SK-N-SH (cell line): ENCODE data around the gene ITM2C.

Experiments used
- NRF1 ChIP-seq: IDR thresholded peaks from 2 replicates; pipeline ENCODE4 v1.6.1; 2012; ENCODE audit warnings: low read depth, mild to moderate bottlenecking, low read length
- RAD21 ChIP-seq: IDR thresholded peaks from 2 replicates; pipeline ENCODE4 v1.6.1; 2012; ENCODE audit warnings: mild to moderate bottlenecking, low read length
- TF ChIP-seq, protein P1 (sequence below): fragments of 200-600 bp; sonication (generic); IDR thresholded peaks from 2 replicates; pipeline ENCODE4 v1.6.1; 2017; ENCODE audit warnings: antibody characterized with exemption, mild to moderate bottlenecking, moderate library complexity
- TF ChIP-seq, protein P2 (sequence below): fragments of 150-350 bp; IDR thresholded peaks from 2 replicates; pipeline ENCODE4 v1.6.1; 2016; ENCODE audit warnings: mild to moderate bottlenecking, low read depth, low read length
- TF ChIP-seq, protein P3 (sequence below): IDR thresholded peaks from 2 replicates; pipeline ENCODE4 v1.4.0; 2012; ENCODE audit warnings: low read depth, borderline replicate concordance

DNA sequence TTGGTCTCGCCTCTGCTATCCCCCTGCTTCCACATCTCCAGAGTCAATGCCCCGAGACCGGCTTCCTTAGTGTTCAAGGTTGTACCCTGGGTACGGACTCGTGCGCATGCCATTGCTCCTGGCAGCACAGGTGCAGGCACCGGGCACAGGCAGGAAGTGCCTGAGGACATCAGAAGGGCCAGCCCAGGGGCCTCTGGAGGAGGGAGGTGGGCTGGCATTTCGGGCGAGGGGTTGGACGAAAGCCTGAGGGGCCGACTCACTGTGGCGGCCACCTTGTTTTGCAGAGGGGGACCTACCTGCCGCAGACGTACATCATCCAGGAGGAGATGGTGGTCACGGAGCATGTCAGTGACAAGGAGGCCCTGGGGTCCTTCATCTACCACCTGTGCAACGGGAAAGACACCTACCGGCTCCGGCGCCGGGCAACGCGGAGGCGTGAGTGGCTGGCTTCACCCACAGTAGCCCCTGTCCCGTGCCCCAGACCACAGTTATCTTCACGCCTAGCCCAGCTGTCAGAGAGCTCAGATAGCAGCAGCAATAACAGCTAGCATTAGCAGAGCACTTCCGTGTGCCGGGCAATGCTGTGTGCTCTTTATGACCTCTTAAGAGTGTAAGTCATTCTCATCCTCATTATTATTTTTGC is 12.5 kb downstream of the ITM2C start:
- TF ChIP-seq NRF1 (no peak), RAD21 (no peak)
- TF ChIP-seq, protein P1, sequence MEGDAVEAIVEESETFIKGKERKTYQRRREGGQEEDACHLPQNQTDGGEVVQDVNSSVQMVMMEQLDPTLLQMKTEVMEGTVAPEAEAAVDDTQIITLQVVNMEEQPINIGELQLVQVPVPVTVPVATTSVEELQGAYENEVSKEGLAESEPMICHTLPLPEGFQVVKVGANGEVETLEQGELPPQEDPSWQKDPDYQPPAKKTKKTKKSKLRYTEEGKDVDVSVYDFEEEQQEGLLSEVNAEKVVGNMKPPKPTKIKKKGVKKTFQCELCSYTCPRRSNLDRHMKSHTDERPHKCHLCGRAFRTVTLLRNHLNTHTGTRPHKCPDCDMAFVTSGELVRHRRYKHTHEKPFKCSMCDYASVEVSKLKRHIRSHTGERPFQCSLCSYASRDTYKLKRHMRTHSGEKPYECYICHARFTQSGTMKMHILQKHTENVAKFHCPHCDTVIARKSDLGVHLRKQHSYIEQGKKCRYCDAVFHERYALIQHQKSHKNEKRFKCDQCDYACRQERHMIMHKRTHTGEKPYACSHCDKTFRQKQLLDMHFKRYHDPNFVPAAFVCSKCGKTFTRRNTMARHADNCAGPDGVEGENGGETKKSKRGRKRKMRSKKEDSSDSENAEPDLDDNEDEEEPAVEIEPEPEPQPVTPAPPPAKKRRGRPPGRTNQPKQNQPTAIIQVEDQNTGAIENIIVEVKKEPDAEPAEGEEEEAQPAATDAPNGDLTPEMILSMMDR, result no peak
- TF ChIP-seq, protein P2, sequence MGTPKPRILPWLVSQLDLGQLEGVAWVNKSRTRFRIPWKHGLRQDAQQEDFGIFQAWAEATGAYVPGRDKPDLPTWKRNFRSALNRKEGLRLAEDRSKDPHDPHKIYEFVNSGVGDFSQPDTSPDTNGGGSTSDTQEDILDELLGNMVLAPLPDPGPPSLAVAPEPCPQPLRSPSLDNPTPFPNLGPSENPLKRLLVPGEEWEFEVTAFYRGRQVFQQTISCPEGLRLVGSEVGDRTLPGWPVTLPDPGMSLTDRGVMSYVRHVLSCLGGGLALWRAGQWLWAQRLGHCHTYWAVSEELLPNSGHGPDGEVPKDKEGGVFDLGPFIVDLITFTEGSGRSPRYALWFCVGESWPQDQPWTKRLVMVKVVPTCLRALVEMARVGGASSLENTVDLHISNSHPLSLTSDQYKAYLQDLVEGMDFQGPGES, result no peak
- TF ChIP-seq, protein P3, sequence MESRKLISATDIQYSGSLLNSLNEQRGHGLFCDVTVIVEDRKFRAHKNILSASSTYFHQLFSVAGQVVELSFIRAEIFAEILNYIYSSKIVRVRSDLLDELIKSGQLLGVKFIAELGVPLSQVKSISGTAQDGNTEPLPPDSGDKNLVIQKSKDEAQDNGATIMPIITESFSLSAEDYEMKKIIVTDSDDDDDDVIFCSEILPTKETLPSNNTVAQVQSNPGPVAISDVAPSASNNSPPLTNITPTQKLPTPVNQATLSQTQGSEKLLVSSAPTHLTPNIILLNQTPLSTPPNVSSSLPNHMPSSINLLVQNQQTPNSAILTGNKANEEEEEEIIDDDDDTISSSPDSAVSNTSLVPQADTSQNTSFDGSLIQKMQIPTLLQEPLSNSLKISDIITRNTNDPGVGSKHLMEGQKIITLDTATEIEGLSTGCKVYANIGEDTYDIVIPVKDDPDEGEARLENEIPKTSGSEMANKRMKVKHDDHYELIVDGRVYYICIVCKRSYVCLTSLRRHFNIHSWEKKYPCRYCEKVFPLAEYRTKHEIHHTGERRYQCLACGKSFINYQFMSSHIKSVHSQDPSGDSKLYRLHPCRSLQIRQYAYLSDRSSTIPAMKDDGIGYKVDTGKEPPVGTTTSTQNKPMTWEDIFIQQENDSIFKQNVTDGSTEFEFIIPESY, result no peak
